Measurements from ENCODE around the gene ZNF335. TPM values are rescaled to one million over a fixed set of nuclear protein-coding genes. Genes with fewer than 3 reads are reported as not detected.
"Not testable (repeated sequence)": the region's sequence is repeated elsewhere in the genome, so short reads cannot be mapped to it uniquely, and the experiment has no call there.

ZNF335 gene
- total RNA-seq, 1 donor from 2014 or later: 6.3 TPM

DNA sequence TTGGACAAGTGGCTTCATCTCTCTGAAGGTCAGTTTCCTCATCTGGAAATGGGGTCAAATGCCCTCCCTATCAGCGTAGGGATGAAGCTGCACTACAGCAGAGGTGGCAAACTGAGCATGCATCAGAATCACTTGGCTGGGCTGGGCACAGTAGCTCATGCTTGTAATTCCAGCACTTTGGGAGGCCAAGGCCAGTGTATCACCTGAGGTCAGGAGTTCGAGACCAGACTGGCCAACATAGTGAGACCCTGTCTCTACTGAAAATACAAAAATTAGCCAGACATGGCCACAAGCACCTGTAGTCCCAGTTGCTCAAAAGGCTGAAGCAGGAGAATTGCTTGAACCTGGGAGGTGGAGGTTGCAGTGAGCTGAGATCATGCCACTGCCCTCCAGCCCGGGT lies 30.0 kb upstream of the ZNF335 start:
- Histone ChIP-seq H3K27me3 (ENCODE audit: control insufficient read depth in 3 of 3, insufficient read depth in 3 of 3, low read length in 3 of 3) (peaks cover 24 to 68% (median 31%) of the 10 kb centered on the region in 3 donors), H3K4me1 (ENCODE audit: control insufficient read depth in 3 of 3, insufficient read depth in 3 of 3, low read length in 3 of 3) (peaks cover 0 to 6% (median 0%) of the 10 kb centered on the region in 3 donors)

GRCh38 chr20:46001498-46001897 lies 29.5 kb upstream of the ZNF335 start:
- Histone ChIP-seq H3K27me3 (ENCODE audit: control insufficient read depth in 3 of 3, insufficient read depth in 3 of 3, low read length in 3 of 3) (peaks cover 24 to 65% (median 26%) of the 10 kb centered on the region in 3 donors), H3K4me3 (ENCODE audit: low read length in 3 of 3) (no peak overlapping the region), H3K36me3 (ENCODE audit: control insufficient read depth in 3 of 3, insufficient read depth in 3 of 3, low read length in 3 of 3) (no peaks in the 10 kb centered on the region), H3K27ac (ENCODE audit: low read depth, low read length) (no peak overlapping the region), H3K9me3 (ENCODE audit: control insufficient read depth in 3 of 3, low read length in 3 of 3) (no peaks in the 10 kb centered on the region), H3K9ac (ENCODE audit: low read depth in 1 of 3, low read length in 3 of 3) (no peak overlapping the region), H3K4me1 (ENCODE audit: control insufficient read depth in 3 of 3, insufficient read depth in 3 of 3, low read length in 3 of 3) (peaks cover 0 to 6% (median 0%) of the 10 kb centered on the region in 3 donors)

More for the DNA sequence above, 30.0 kb upstream of the ZNF335 start:
- Histone ChIP-seq H3K36me3 (ENCODE audit: control insufficient read depth in 3 of 3, insufficient read depth in 3 of 3, low read length in 3 of 3) (no peaks in the 10 kb centered on the region), H3K9ac (ENCODE audit: low read depth in 1 of 3, low read length in 3 of 3) (no peak overlapping the region), H3K9me3 (ENCODE audit: control insufficient read depth in 3 of 3, low read length in 3 of 3) (no peaks in the 10 kb centered on the region), H3K4me3 (ENCODE audit: low read length in 3 of 3) (no peak overlapping the region), H3K27ac (ENCODE audit: low read depth, low read length) (no peak overlapping the region)

- H3K4me1 ChIP-seq (ENCODE audit: control insufficient read depth in 3 of 3, insufficient read depth in 3 of 3, low read length in 3 of 3): peaks cover 0 to 6% (median 0%) of the 10 kb centered on the region in 3 donors
- H3K27me3 ChIP-seq (ENCODE audit: control insufficient read depth in 3 of 3, insufficient read depth in 3 of 3, low read length in 3 of 3): peaks cover 20 to 55% (median 26%) of the 10 kb centered on the region in 3 donors
- H3K4me3 ChIP-seq (ENCODE audit: low read length in 3 of 3): no peak overlapping the region
- H3K36me3 ChIP-seq (ENCODE audit: control insufficient read depth in 3 of 3, insufficient read depth in 3 of 3, low read length in 3 of 3): no peaks in the 10 kb centered on the region
- no peak overlapping the region for H3K27ac ChIP-seq (ENCODE audit: low read depth, low read length)
- no peaks in the 10 kb centered on the region for H3K9me3 ChIP-seq (ENCODE audit: control insufficient read depth in 3 of 3, low read length in 3 of 3)
- H3K9ac ChIP-seq (ENCODE audit: low read depth in 1 of 3, low read length in 3 of 3): no peak overlapping the region
These were observed 28.4 kb upstream of the ZNF335 start for GRCh38 chr20:46000262-46000996.

- Histone ChIP-seq H3K27ac (ENCODE audit: low read depth, low read length) (no peak overlapping the region), H3K9ac (ENCODE audit: low read depth in 1 of 3, low read length in 3 of 3) (no peak overlapping the region), H3K36me3 (ENCODE audit: control insufficient read depth in 3 of 3, insufficient read depth in 3 of 3, low read length in 3 of 3) (no peaks in the 10 kb centered on the region), H3K9me3 (ENCODE audit: control insufficient read depth in 3 of 3, low read length in 3 of 3) (no peaks in the 10 kb centered on the region), H3K4me1 (ENCODE audit: control insufficient read depth in 3 of 3, insufficient read depth in 3 of 3, low read length in 3 of 3) (peaks cover 0 to 6% (median 0%) of the 10 kb centered on the region in 3 donors), H3K4me3 (ENCODE audit: low read length in 3 of 3) (no peak overlapping the region), H3K27me3 (ENCODE audit: control insufficient read depth in 3 of 3, insufficient read depth in 3 of 3, low read length in 3 of 3) (peaks cover 23 to 48% (median 26%) of the 10 kb centered on the region in 3 donors)
These were observed 27.7 kb upstream of the ZNF335 start for GRCh38 chr20:45999557-46000261.

DNA sequence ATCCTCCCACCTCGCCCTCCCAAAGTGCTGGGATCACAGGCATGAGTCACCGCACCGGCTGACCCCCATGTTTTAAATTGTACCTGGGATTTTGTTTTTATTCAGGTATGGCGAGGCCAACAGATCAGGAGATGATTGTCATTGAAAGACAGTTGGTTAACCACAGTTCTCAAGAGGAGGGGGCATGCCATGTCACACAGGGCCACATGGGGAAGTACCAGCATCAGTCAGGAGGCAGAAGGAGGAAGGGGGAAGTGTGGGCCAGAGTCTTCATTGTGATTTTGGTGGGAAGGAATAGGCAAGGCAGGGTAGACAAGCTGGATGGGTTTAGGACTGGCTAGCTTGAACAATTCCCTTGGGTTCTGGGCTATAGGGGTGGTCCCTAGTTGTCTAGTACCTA lies 26.8 kb upstream of the ZNF335 start:
- H3K9ac ChIP-seq (ENCODE audit: low read depth in 1 of 3, low read length in 3 of 3): no peak overlapping the region
- no peaks in the 10 kb centered on the region for H3K36me3 ChIP-seq (ENCODE audit: control insufficient read depth in 3 of 3, insufficient read depth in 3 of 3, low read length in 3 of 3)
- peaks cover 22 to 42% (median 27%) of the 10 kb centered on the region in 3 donors for H3K27me3 ChIP-seq (ENCODE audit: control insufficient read depth in 3 of 3, insufficient read depth in 3 of 3, low read length in 3 of 3)
- no peaks in the 10 kb centered on the region for H3K9me3 ChIP-seq (ENCODE audit: control insufficient read depth in 3 of 3, low read length in 3 of 3)
- peaks cover 0 to 3% (median 0%) of the 10 kb centered on the region in 3 donors for H3K4me1 ChIP-seq (ENCODE audit: control insufficient read depth in 3 of 3, insufficient read depth in 3 of 3, low read length in 3 of 3)
- H3K4me3 ChIP-seq (ENCODE audit: low read length in 3 of 3): no peak overlapping the region
- H3K27ac ChIP-seq (ENCODE audit: low read depth, low read length): no peak overlapping the region

DNA sequence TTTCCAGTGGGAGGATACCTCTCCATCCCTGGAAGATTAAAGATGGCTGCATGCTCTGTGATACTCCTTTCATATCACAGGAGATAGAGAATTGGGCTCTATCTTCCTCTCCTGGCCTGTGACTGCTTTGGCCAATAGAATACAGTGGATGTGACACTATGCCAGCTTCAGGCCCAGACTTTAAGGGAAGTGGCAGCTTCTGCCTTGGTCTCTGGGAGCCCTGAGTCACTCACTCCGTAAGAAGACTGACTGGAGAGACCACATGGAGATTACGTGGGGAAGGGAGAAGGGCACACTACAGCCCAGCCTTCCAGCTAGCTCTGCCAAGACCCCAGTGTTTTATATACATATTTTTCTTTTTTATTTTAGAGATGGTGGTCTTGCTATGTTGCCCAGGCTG lies 26.3 kb upstream of the ZNF335 start:
- H3K27ac ChIP-seq (ENCODE audit: low read depth, low read length): no peak overlapping the region

DNA sequence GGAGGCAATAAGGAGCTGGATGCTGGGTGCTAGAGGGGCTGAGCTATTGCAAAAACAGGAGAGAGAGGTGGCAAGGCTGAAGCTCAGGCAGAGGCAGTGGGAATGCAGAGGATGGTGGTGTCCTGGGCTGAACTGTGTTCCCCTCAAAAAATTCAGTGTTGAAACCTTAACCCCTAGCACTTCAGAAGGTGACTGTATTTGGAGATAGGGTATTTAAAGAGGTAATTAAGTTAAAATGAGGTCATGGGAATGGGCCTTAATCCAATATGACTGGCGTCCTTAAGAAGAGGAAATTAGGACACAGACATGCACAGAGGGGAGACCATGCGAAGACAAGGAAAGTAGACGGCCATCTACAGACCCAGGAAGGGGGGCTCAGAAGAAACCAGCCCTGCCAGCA lies 25.2 kb upstream of the ZNF335 start:
- no peak overlapping the region for H3K27ac ChIP-seq (ENCODE audit: low read depth, low read length)
- no peaks in the 10 kb centered on the region for H3K36me3 ChIP-seq (ENCODE audit: control insufficient read depth in 3 of 3, insufficient read depth in 3 of 3, low read length in 3 of 3)
- no peak overlapping the region for H3K9ac ChIP-seq (ENCODE audit: low read depth in 1 of 3, low read length in 3 of 3)
- H3K4me3 ChIP-seq (ENCODE audit: low read length in 3 of 3): no peak overlapping the region
- no peaks in the 10 kb centered on the region for H3K9me3 ChIP-seq (ENCODE audit: control insufficient read depth in 3 of 3, low read length in 3 of 3)
- H3K27me3 ChIP-seq (ENCODE audit: control insufficient read depth in 3 of 3, insufficient read depth in 3 of 3, low read length in 3 of 3): peaks cover 22 to 46% (median 27%) of the 10 kb centered on the region in 3 donors
- peaks cover 0 to 3% (median 3%) of the 10 kb centered on the region in 3 donors for H3K4me1 ChIP-seq (ENCODE audit: control insufficient read depth in 3 of 3, insufficient read depth in 3 of 3, low read length in 3 of 3)

More for the DNA sequence above, 26.3 kb upstream of the ZNF335 start:
- H3K4me3 ChIP-seq (ENCODE audit: low read length in 3 of 3): no peak overlapping the region
- H3K36me3 ChIP-seq (ENCODE audit: control insufficient read depth in 3 of 3, insufficient read depth in 3 of 3, low read length in 3 of 3): no peaks in the 10 kb centered on the region
- H3K27me3 ChIP-seq (ENCODE audit: control insufficient read depth in 3 of 3, insufficient read depth in 3 of 3, low read length in 3 of 3): peaks cover 26 to 43% (median 27%) of the 10 kb centered on the region in 3 donors
- no peaks in the 10 kb centered on the region for H3K9me3 ChIP-seq (ENCODE audit: control insufficient read depth in 3 of 3, low read length in 3 of 3)
- H3K9ac ChIP-seq (ENCODE audit: low read depth in 1 of 3, low read length in 3 of 3): no peak overlapping the region
- peaks cover 0 to 3% (median 3%) of the 10 kb centered on the region in 3 donors for H3K4me1 ChIP-seq (ENCODE audit: control insufficient read depth in 3 of 3, insufficient read depth in 3 of 3, low read length in 3 of 3)

GRCh38 chr20:45995495-45996097 lies 23.6 kb upstream of the ZNF335 start:
- not testable (repeated sequence) for H3K36me3 ChIP-seq (ENCODE audit: control insufficient read depth in 3 of 3, insufficient read depth in 3 of 3, low read length in 3 of 3); H3K4me3 ChIP-seq (ENCODE audit: low read length in 3 of 3); H3K9ac ChIP-seq (ENCODE audit: low read depth in 1 of 3, low read length in 3 of 3); H3K27ac ChIP-seq (ENCODE audit: low read depth, low read length); H3K4me1 ChIP-seq (ENCODE audit: control insufficient read depth in 3 of 3, insufficient read depth in 3 of 3, low read length in 3 of 3); H3K9me3 ChIP-seq (ENCODE audit: control insufficient read depth in 3 of 3, low read length in 3 of 3)
- peaks cover 20 to 53% (median 27%) of the 10 kb centered on the region in 3 donors for H3K27me3 ChIP-seq (ENCODE audit: control insufficient read depth in 3 of 3, insufficient read depth in 3 of 3, low read length in 3 of 3)

- no peak overlapping the region for H3K4me3 ChIP-seq (ENCODE audit: low read length in 3 of 3)
- no peaks in the 10 kb centered on the region for H3K9me3 ChIP-seq (ENCODE audit: control insufficient read depth in 3 of 3, low read length in 3 of 3)
- peaks cover 0 to 3% (median 0%) of the 10 kb centered on the region in 3 donors for H3K4me1 ChIP-seq (ENCODE audit: control insufficient read depth in 3 of 3, insufficient read depth in 3 of 3, low read length in 3 of 3)
- H3K27me3 ChIP-seq (ENCODE audit: control insufficient read depth in 3 of 3, insufficient read depth in 3 of 3, low read length in 3 of 3): peaks cover 14 to 51% (median 23%) of the 10 kb centered on the region in 3 donors
- no peak overlapping the region for H3K27ac ChIP-seq (ENCODE audit: low read depth, low read length)
- no peak overlapping the region for H3K9ac ChIP-seq (ENCODE audit: low read depth in 1 of 3, low read length in 3 of 3)
- H3K36me3 ChIP-seq (ENCODE audit: control insufficient read depth in 3 of 3, insufficient read depth in 3 of 3, low read length in 3 of 3): no peaks in the 10 kb centered on the region
These were observed 22.9 kb upstream of the ZNF335 start for GRCh38 chr20:45994761-45995493.
